OCI-LY7 (cell line): Measurements from ENCODE around the gene C8G. TPM values are rescaled to one million over a fixed set of nuclear protein-coding genes. Genes with fewer than 3 reads are reported as not detected.
A peak's percentile ranks its signal among the peaks of the same experiment; 100 is the strongest.

Source experiments
- BruUV-seq: library from RNA; stranded (reverse); fragments of 400-500 nt; replicated peaks from 2 replicates; lab custom pipeline; 2021; lab: Mats Ljungman, UMichigan
- CTCF ChIA-PET: fragments of 300-600 bp; sonication (Branson Sonifier 250); formaldehyde crosslinking; loops from one replicate; lab custom pipeline; 2022; ENCODE audit warnings: antibody characterized with exemption; ENCODE audit not compliant: unreplicated experiment; lab: Charles Lee
- POLR2A ChIA-PET: fragments of 300-600 bp; sonication (Branson Sonifier 250); formaldehyde crosslinking; loops from one replicate; lab custom pipeline; 2022; ENCODE audit warnings: antibody characterized with exemption; lab: Charles Lee
- DNase-seq: peaks from one replicate; pipeline ENCODE4 v3.0.0-alpha.2; 2015; ENCODE audit warnings: low spot score
- H2AFZ ChIP-seq: fragments of 200-600 bp; sonication (generic), shearing (Covaris generic); 2 replicates; pipeline ENCODE4 v1.6.1; 2014; ENCODE audit warnings: mild to moderate bottlenecking, antibody characterized with exemption, low read length, moderate library complexity
- H3K27ac ChIP-seq: fragments of 200-600 bp; sonication (generic); 2 replicates; pipeline ENCODE4 v1.5.1; 2014; ENCODE audit warnings: mixed run types, low read depth, mild to moderate bottlenecking, moderate library complexity, low read length, inconsistent platforms; ENCODE audit not compliant: poor library complexity, severe bottlenecking
- H3K36me3 ChIP-seq: fragments of 200-600 bp; sonication (generic); 2 replicates; pipeline ENCODE4 v1.6.1; 2014; ENCODE audit warnings: mild to moderate bottlenecking, antibody characterized with exemption, low read length, moderate library complexity, mixed read lengths; ENCODE audit not compliant: insufficient read depth
- H3K4me1 ChIP-seq: fragments of 200-600 bp; sonication (generic); 2 replicates; pipeline ENCODE4 v1.5.1; 2014; ENCODE audit warnings: mild to moderate bottlenecking, low read length; ENCODE audit not compliant: insufficient read depth, poor library complexity, severe bottlenecking
- H3K4me2 ChIP-seq: fragments of 200-600 bp; sonication (generic); 2 replicates; pipeline ENCODE4 v1.6.1; 2014; ENCODE audit warnings: mild to moderate bottlenecking, low read length
- H3K4me3 ChIP-seq: fragments of 200-600 bp; sonication (generic); 2 replicates; pipeline ENCODE4 v1.5.1; 2014; ENCODE audit warnings: mild to moderate bottlenecking, low read depth, low read length; ENCODE audit not compliant: poor library complexity, severe bottlenecking
- H3K79me2 ChIP-seq: fragments of 200-600 bp; sonication (generic); 2 replicates; pipeline ENCODE4 v1.6.1; 2016; ENCODE audit warnings: low read depth, mild to moderate bottlenecking, low read length, moderate library complexity, mixed read lengths; ENCODE audit not compliant: insufficient read depth
- H3K9me2 ChIP-seq: fragments of 200-600 bp; sonication (generic); 2 replicates; pipeline ENCODE4 v1.6.1; 2016; ENCODE audit warnings: mild to moderate bottlenecking, low read length, mixed read lengths; ENCODE audit not compliant: insufficient read depth
- H3K9me3 ChIP-seq: fragments of 200-600 bp; sonication (generic); 2 replicates; pipeline ENCODE4 v1.6.1; 2014; ENCODE audit warnings: mild to moderate bottlenecking, mixed run types, low read length, mixed read lengths
- H4K20me1 ChIP-seq: fragments of 200-600 bp; sonication (generic); 2 replicates; pipeline ENCODE4 v1.6.1; 2014; ENCODE audit warnings: mild to moderate bottlenecking, antibody characterized with exemption, low read length, moderate library complexity, mixed read lengths; ENCODE audit not compliant: insufficient read depth
- EZH2phosphoT487 ChIP-seq: fragments of 200-600 bp; sonication (generic); IDR thresholded peaks from 2 replicates; pipeline ENCODE4 v1.6.1; 2018; ENCODE audit warnings: low read depth, borderline replicate concordance, mild to moderate bottlenecking, mixed run types, antibody characterized with exemption, low read length, moderate library complexity, mixed read lengths
- intact Hi-C: fragments of 100-400 bp; cut with micrococcal nuclease; formaldehyde crosslinking; loops from one replicate; pipeline ENCODE4 v1.10.0; 2022; ENCODE audit not compliant: unreplicated experiment
- total RNA-seq, 2 experiments: library from RNA; depleted of rRNA in 1 of 2; stranded (reverse); fragments of >200 nt in 1 of 2; shearing (Covaris generic) in 1 of 2; gene quantifications; 2 replicates each; pipeline ENCODE4 v1.2.3, GENCODE V29; 2014 to 2022
- TF ChIP-seq, protein P1 (sequence below): fragments of 200-600 bp; sonication (generic); conservative IDR thresholded peaks from 2 replicates; pipeline ENCODE4 v1.5.1; 2014; ENCODE audit warnings: mild to moderate bottlenecking, antibody characterized with exemption, low read length, moderate library complexity, mixed read lengths

Gene C8G
- total RNA-seq, 2 experiments from 2014 or later: 0.95 to 2.2 TPM

DNA sequence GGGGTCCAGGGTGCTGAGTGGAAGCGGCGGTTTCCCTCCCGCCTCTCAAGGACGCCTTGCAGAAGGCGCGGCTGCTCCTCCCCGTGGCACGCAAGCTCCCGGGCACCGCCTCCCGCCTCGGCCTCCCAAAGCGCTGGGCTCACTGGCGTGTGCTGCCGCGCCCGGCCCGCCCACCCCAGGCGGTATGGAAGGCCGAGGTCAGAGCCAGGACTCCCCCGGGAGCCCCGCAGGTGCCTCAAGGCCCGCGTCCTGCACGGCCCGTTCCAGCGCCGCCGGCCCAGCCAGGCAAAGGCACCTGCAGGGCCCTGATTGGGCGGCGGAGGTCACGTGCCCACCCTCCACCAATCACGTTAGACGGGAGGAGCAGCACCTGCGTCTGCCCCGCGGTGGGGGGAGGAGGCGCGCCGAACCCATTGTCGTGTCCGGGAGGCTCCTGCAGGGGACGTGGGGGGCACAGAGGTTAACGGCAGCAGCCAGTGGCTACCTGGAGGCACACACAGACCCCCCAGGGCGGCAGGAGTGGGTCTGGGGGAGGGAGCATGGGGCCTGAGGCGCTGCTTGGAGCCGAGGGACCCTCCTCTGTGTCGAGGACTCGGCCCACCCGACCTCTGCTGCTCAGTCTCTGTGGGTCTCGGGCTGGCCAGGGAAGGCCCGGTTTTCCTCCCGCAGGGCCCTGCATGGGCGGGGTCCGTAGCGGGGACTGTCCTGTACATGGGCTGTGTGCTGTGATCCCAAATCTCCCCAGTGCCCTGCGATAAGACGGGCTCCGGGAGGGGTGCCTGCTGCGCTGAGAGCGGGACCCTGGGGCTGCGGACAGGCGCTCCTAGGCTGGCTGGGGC, 5.0 kb downstream of the C8G start:
- BruUV-seq: no TSS peak
- Histone ChIP-seq H3K4me2 (peak overlapping the region; percentile 97), H3K27ac (peak overlapping the region; percentile 45), H2AFZ (peak overlapping the region; percentile 83), H3K4me3 (peak overlapping the region; percentile 72), H3K9me3 (no peaks in the 10 kb centered on the region), H3K79me2 (no peaks in the 10 kb centered on the region), H3K4me1 (peaks cover 24% of the 10 kb centered on the region), H3K36me3 (no peaks in the 10 kb centered on the region), H3K9me2 (no peaks in the 10 kb centered on the region), H4K20me1 (no peaks in the 10 kb centered on the region)
- TF ChIP-seq EZH2phosphoT487: no peak
- TF ChIP-seq, protein P1, sequence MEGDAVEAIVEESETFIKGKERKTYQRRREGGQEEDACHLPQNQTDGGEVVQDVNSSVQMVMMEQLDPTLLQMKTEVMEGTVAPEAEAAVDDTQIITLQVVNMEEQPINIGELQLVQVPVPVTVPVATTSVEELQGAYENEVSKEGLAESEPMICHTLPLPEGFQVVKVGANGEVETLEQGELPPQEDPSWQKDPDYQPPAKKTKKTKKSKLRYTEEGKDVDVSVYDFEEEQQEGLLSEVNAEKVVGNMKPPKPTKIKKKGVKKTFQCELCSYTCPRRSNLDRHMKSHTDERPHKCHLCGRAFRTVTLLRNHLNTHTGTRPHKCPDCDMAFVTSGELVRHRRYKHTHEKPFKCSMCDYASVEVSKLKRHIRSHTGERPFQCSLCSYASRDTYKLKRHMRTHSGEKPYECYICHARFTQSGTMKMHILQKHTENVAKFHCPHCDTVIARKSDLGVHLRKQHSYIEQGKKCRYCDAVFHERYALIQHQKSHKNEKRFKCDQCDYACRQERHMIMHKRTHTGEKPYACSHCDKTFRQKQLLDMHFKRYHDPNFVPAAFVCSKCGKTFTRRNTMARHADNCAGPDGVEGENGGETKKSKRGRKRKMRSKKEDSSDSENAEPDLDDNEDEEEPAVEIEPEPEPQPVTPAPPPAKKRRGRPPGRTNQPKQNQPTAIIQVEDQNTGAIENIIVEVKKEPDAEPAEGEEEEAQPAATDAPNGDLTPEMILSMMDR: peak; percentile 25; the same call in 1 of the 2 replicates
- intact Hi-C loops: no loop called here
- DNase-seq: peak; percentile 96
- POLR2A ChIA-PET: no interaction called here
- CTCF ChIA-PET: interaction anchor here (0.6 kb wide), 1 partner anchor 80 kb away, joined by 4 read pairs; no protein-coding TSS in a partner anchor

DNA sequence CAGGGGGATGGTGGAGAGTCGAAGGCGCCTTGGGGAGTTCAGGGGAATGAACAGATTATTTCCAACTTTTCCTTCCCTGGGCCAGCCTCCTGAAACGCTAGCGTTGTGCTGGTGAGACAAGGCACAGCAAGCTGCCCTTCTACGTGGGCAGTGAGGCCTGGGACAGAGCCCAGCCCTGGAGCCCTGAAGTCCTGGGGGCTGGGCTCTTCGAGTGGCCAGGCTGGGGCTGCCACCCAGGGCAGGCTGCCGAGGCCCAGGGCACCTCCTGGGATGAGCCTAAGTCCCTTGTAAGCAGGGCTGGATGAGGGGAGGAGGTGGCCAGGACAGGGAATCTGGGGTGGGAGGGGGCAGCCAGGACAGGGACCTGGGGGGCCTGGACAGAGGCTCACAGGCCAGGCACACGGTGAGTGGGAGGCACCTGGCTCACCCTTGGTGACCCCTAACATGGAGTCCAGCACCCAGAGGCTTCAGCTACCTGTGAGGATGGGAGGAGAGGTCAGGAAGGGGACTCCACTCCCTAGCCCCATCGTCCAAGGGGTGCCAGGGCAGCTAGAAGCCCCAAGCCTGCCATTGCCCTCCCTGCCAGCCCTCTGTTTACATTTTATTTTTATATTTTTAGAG, 5.7 kb downstream of the C8G start:
- no peak for DNase-seq
- Histone ChIP-seq H3K27ac (peak overlapping the region; percentile 45), H2AFZ (peak overlapping the region; percentile 83; the same call in 1 of the 2 replicates), H3K79me2 (no peaks in the 10 kb centered on the region), H3K36me3 (no peaks in the 10 kb centered on the region), H3K9me2 (no peaks in the 10 kb centered on the region), H3K4me2 (peak overlapping the region; percentile 97), H3K9me3 (no peaks in the 10 kb centered on the region), H4K20me1 (no peaks in the 10 kb centered on the region), H3K4me3 (peak overlapping the region; percentile 72), H3K4me1 (peaks cover 22% of the 10 kb centered on the region)
- ChIA-PET POLR2A (no interaction called here), CTCF (no interaction called here)
- no peak for TF ChIP-seq EZH2phosphoT487
- TF ChIP-seq, protein P1: no peak
- intact Hi-C loops: no loop called here
- no TSS peak for BruUV-seq
